GM12891 (cell line): ENCODE measurements around the gene PFN3.

ENCODE experiments used
- PAX5 ChIP-seq: IDR thresholded peaks from 2 replicates; pipeline ENCODE4 v1.6.1; 2011; ENCODE audit warnings: low read length, moderate library complexity, mild to moderate bottlenecking; ENCODE audit not compliant: insufficient read depth, severe bottlenecking
- POLR2A ChIP-seq: IDR thresholded peaks from 2 replicates; pipeline ENCODE4 v1.6.1; 2011; ENCODE audit warnings: low read depth, low read length, control low read depth
- POLR2AphosphoS5 ChIP-seq: IDR thresholded peaks from 2 replicates; pipeline ENCODE4 v1.6.1; 2011; ENCODE audit warnings: low read depth, low read length, control low read depth

GRCh38 chr5:177396078-177396477 is 4.4 kb downstream of the PFN3 start:
- TF ChIP-seq POLR2AphosphoS5 = no peak
- TF ChIP-seq POLR2A = no peak
- no peak for TF ChIP-seq PAX5
